GM18867 (cell line): Measurements from ENCODE around the gene DTNB.
A peak's percentile ranks its signal among the peaks of the same experiment; 100 is the strongest.

Experiments
- ATAC-seq: cut with Tn5 transposase; IDR thresholded peaks from one replicate; pipeline ENCODE4 v1.9.1; 2021; ENCODE audit warnings: mild to moderate bottlenecking, moderate library complexity; ENCODE audit not compliant: unreplicated experiment

DTNB gene

DNA sequence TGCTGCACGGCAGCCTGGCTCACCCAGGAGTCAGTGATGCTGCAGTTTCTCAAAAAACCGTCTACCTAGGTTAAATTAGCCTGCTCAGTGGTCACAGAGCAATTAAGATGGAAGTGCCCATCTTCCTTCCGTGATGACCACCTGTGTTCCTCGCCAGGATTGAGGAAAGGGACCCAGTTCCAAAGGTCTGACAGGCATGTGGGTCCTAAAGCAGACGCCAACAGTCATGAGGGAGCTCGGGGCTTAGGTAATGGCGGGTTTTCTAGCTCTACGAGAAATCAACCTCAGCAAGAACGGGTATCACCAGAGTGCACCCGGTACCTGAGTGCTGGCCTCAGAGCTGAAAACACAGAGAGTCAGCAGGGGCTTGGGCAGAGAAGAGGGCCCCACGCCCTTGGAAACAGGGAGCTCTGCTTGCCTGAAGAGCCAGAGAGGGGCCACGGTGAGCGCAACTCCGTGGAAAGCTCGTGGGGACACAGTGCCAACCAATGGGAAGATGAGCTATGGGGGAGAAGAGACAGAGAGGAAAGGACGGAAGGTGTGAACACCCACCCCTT lies 297.3 kb downstream of the DTNB start:
- ATAC-seq = no peak

DNA sequence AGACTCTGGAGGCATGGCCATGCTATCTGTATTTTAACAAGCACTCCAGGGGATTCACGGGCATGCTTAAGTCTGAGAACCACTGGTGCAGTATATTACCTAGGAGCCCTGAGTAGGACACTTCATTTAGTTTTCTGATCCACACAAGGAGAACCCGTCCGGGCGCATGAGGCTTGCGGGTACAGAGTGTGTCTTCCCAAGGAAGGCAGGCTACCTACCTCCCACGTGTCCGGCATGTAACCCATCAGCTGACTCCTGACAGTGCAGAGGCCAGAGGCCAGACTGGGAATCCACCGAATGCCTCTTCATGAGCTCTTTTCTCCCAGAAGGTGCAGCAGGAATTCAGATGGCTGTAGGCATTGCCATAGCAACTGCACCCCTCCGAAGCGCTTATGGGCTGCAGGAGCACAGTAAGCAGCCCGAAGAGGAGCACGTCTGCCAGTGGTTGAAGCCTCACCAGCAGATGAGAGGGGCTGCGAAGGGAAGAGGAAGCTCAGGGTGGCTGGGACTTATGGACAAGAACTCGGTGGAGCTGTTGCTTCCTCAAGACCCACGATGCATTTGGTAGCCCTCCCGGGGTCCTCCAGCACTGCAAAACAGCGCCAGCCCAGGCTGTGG lies 297.9 kb downstream of the DTNB start:
- ATAC-seq = no peak

- ATAC-seq = no peak
Measured at GRCh38 chr2:25374827-25375226, 298.6 kb downstream of the DTNB start.

DNA sequence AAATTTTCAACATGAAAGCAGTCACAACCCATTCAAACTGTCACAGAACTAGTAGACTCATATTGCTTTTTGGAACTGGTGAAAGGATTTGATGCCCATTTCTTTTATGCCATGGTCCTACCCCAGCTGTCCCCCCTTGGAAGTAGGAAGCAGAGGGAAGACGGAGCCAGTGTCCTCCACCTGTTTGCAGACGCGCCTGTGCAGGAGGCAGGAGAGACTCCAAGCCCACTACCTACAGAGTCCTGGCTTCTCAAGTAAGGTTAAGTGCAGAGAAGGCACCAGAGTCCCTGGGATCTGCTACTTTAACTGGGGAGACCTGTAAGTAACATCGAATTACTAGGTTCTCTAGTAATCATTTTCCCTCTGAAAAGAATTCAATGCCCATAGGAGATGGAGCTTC lies 299.0 kb downstream of the DTNB start:
- ATAC-seq = no peak

DNA sequence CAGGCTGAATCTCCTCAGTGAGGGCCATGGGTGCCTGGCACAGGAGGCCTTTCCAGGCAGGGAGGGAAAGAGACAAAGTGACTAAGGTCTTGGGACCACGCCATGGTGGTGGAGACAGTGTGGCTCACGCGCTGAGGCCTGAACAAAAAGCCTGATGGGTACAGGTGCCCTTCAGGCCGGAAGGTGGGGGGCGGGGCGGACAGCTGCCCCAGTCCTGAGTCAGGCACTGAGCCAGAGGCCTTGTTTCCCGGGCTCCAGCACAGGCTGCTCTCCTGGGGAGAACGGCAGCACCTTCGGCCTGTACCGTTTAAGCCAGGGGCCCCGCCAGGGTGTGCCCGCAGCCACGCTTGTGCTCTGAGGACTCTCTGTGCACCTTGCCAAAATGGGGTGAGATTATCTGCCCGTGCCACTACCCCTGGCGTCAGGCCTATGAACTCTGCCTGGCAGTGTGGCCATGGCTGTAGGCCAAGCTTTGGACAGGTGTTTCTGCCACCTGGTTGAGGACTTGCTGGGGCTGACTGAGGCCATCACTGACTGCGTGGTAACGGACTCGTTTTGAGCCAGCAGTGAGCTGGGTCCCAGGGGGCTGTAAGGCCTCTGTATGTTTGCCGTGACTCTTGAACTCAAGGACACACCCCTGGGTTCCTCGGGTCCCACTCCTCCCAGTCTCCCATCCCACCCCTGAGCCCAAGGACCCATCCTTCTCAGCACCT lies 300.0 kb downstream of the DTNB start:
- ATAC-seq = no peak

- ATAC-seq = no peak
Measured at GRCh38 chr2:25372405-25373268, 300.7 kb downstream of the DTNB start.

- no peak for ATAC-seq
Measured at GRCh38 chr2:25371253-25372241, 301.8 kb downstream of the DTNB start.

DNA sequence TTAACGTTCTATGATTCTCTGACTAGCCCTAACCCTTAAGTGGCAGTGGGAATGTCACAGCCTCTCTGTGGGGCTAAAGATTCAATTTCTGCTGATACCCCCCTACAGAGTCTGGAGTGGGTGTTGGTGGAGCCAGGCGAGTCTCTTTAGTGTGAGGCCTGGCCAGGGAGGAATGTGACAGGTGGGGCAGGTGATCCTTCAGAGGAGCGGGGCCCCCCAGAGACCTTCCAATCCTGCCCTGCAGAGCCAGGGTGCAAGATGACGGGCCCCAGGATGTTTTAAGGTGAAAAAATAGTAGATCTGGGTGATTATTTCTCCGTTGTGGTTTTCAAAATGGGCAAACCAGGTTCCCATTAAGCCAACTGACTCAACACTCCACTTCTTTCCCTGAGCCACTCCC lies 303.5 kb downstream of the DTNB start:
- ATAC-seq = no peak

GRCh38 chr2:25369439-25369838 lies 303.9 kb downstream of the DTNB start:
- no peak for ATAC-seq

- ATAC-seq = no peak
Measured at GRCh38 chr2:25368660-25369059, 304.7 kb downstream of the DTNB start.

GRCh38 chr2:25367296-25367695 lies 306.1 kb downstream of the DTNB start:
- no peak for ATAC-seq

DNA sequence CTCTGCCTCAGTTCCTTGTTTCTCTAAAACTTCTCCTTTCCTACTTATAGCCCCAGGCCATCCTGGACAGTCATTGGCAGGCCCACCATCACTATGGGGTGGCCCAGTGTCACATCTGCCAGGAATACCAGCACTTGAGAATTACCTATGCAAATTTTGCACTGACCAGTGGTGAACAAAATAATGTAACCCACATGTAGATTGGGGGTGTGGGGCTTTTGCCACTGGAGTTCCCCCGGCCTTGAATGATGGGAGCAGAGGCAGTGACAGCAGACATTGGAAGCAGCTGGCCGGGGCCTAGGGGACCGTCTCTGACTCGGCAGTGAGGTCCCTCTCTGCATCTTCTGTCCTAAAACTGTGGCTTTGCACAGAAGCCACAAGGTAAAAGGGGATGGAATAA lies 306.7 kb downstream of the DTNB start:
- no peak for ATAC-seq

DNA sequence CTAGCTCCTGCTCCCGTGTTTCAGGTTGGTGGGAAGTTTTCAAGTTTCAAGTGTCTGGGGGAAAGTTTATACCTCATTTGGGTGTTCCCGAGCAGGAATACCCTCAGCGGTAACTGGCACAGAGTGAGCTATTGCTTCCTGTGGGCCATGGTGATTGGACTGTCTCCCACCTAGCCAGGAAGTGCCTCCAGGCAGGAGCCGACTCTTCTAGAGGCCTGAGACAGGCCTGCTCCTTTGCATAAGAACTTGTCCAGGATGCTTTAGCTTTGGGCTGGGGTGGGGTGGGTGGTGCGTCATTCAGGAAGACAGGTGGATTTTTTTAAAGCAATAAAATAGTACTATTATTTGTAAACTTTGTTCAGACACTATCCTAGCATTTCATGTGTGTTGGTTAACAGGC lies 308.1 kb downstream of the DTNB start:
- no peak for ATAC-seq

DNA sequence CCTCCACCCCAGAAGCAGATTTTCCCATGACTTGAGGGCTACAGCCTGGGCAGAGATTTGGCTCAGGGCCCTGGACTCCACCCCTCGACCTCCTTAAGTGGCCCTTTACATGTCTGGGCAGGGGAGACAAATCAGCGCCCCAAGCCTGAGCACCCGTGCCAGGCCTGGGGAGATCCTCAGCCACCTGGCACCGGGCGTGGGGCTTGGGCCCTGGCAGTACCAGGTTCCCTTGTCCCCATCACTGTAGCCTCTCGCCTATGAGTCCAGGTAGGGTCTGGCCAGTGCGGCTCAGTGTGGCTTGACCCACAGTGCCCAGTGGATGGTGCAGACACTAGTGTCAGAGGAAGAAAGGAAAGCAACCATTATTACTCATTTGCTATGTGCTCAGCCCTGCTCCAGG lies 309.6 kb downstream of the DTNB start:
- no peak for ATAC-seq

- ATAC-seq = peak; percentile 66
Measured at GRCh38 chr2:25362434-25363145, 310.8 kb downstream of the DTNB start.

DNA sequence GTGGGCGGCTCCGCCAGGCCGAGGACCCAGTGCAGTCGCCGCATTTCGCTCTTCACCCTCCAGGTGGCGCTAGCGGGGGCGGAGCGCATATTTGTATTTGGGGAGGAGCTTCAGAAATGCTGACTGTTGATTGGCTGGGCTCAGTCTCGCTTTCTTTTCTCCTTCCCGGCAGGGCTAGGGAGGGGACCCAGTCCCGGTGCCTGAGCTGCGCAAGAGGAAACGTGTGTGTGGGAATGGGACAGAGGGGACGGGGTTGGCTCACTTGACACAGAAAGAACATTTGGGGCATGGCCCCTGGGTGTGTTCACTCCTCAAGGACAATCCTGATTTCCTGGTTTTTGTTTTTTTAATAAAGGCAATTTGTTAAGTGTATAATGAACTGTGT lies 311.3 kb downstream of the DTNB start:
- peak; percentile 80 for ATAC-seq

- ATAC-seq = no peak
Measured at GRCh38 chr2:25361261-25362048, 311.9 kb downstream of the DTNB start.

DNA sequence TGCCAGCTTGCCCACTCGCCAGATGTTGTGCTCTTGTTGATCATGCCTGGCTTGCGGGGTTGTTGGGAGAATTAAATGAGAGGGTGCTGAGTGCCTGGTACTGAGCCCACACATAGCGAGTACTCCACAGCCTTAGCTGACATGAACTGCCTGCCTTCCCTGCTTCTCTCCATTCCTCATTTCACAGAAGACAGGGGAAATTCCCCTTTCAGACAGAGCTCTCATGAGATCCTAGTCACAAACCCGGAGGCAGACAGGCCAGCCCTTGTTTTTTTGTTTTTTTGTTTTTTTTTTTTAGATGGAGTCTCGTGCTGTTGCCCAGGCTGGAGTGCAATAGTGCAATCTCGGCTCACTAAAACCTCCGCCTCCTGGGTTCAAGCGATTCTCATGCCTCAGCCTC lies 314.5 kb downstream of the DTNB start:
- ATAC-seq = no peak

DNA sequence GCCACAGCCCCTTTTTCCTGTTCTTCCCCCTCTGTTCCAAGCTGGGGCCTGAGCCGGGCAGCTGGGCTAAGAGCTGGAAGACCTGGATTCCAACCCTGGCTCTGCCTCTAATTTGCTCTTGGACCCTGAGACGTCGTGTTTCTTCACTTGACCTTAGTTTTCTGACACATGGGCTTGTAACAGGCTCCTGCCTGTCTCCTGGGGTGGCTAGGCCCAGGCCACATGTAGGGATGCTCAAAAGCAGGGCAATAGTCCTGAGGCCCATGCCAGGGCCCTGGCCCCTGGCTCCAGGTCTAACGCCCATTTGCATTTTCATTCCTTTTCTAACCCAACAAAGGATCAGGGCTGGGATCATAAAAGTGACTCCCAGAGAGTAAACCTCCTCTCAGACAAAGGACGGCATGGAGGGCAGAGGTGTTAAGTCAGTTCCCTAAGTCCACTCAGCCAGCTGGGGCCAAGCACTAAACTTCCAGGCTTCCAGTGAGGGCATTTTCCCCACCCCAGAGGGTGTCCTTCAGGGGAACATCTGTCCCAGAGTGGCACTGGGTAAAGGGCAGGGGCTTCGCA lies 315.0 kb downstream of the DTNB start:
- no peak for ATAC-seq
